LNCaP clone FGC (cell line): ENCODE data around the gene TBRG4.

ENCODE experiments used
- DNase-seq: peaks from one replicate; pipeline ENCODE4 v3.0.0-alpha.2; 2011; ENCODE audit warnings: low read depth
- H3K4me3 ChIP-seq: 2 replicates; pipeline ENCODE4 v1.5.1; 2011; ENCODE audit warnings: mild to moderate bottlenecking, low read depth, low read length, control low read depth
- CTCF ChIP-seq: IDR thresholded peaks from 2 replicates; pipeline ENCODE4 v1.5.1; 2012; ENCODE audit warnings: mild to moderate bottlenecking; ENCODE audit not compliant: control insufficient read depth, insufficient read depth; ENCODE audit errors: extremely low read depth

TBRG4 gene

GRCh38 chr7:45125193-45125904, 13.9 kb upstream of the TBRG4 start:
- no peak overlapping the region for H3K4me3 ChIP-seq
- DNase-seq, result no peak
- TF ChIP-seq CTCF, result no peak

- no peak for DNase-seq
- no peak overlapping the region for H3K4me3 ChIP-seq
- TF ChIP-seq CTCF, result no peak
Measured at GRCh38 chr7:45123913-45124710, 12.6 kb upstream of the TBRG4 start.

GRCh38 chr7:45122975-45123860, 11.7 kb upstream of the TBRG4 start:
- no peak for TF ChIP-seq CTCF
- DNase-seq, result no peak
- H3K4me3 ChIP-seq, result no peak overlapping the region

GRCh38 chr7:45119550-45119949, 8.1 kb upstream of the TBRG4 start:
- no peak for TF ChIP-seq CTCF
- H3K4me3 ChIP-seq, result no peak overlapping the region
- DNase-seq, result no peak

GRCh38 chr7:45118889-45119331, 7.4 kb upstream of the TBRG4 start:
- DNase-seq, result no peak
- H3K4me3 ChIP-seq, result no peak overlapping the region
- no peak for TF ChIP-seq CTCF

GRCh38 chr7:45118292-45118691, 6.8 kb upstream of the TBRG4 start:
- no peak overlapping the region for H3K4me3 ChIP-seq
- DNase-seq, result no peak
- TF ChIP-seq CTCF, result no peak
